ENCODE data around the gene MAP2K4. TPM values are rescaled to one million over a fixed set of nuclear protein-coding genes. Genes with fewer than 3 reads are reported as not detected.

Gene MAP2K4
- total and polyA plus RNA-seq, 12 donors, result 7.2 to 42.7 (median 33.0) TPM

DNA sequence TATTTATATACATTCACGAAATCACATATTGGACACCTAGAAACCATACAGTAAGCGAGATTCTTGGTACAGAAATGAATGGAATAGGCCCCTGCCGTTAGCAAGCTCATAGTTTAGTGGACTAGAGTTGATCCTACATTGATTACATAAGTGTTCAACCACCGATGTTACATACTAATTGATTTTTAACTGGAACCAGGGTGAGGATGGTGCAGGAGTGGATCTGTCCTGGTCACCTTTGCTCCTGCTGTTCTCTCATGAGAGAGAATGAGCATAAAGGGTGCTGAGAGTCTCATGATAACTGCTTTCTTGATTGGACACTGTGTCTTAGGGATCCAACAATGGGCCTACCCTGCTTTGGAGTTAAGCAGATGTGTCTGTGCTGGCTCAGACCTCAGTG is 13.9 kb downstream of the MAP2K4 start:
- 95 to 97% methylated on average over 4 of the region's 4 CpGs for WGBS, 2 donors
- intact Hi-C loops (cut with DNase I), result loop anchor here in 1 of 10 donors (1.0 kb wide), 1 partner anchor 16 kb away; no protein-coding TSS in a partner anchor
- H3K4me1 ChIP-seq, result peaks cover 0 to 46% (median 18%) of the 10 kb centered on the region in 9 donors
- TF ChIP-seq, protein P1, sequence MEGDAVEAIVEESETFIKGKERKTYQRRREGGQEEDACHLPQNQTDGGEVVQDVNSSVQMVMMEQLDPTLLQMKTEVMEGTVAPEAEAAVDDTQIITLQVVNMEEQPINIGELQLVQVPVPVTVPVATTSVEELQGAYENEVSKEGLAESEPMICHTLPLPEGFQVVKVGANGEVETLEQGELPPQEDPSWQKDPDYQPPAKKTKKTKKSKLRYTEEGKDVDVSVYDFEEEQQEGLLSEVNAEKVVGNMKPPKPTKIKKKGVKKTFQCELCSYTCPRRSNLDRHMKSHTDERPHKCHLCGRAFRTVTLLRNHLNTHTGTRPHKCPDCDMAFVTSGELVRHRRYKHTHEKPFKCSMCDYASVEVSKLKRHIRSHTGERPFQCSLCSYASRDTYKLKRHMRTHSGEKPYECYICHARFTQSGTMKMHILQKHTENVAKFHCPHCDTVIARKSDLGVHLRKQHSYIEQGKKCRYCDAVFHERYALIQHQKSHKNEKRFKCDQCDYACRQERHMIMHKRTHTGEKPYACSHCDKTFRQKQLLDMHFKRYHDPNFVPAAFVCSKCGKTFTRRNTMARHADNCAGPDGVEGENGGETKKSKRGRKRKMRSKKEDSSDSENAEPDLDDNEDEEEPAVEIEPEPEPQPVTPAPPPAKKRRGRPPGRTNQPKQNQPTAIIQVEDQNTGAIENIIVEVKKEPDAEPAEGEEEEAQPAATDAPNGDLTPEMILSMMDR (IDR thresholded peaks at IDR 0.05), result no peak
- H3K27ac ChIP-seq, result no peak overlapping the region
- no peaks in the 10 kb centered on the region for H3K9me3 ChIP-seq
- no peak overlapping the region for H3K4me3 ChIP-seq
- peaks cover 0 to 7% (median 0%) of the 10 kb centered on the region in 9 donors for H3K36me3 ChIP-seq
- H3K27me3 ChIP-seq, result no peaks in the 10 kb centered on the region
- ATAC-seq (peak in 1 of 8 donors; percentile 18), DNase-seq (no peak)

DNA sequence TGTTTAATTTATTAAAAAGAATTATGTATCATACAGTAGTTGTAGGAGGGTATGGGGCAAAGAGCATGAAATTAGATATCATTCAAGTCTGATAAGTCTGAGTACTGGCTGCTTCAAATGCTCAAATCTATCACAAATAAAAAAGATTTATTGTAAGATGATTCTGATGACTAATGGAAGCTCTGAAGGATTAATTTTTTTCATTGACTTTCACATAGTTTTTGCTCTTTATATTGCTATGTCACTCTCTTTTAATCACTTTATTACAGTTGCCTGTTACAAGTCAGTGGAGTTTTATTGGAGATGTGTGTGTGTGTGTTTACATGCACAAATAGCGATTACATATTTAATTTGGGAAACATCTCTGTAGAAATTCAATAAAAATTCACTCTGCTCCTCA is 15.0 kb downstream of the MAP2K4 start:
- WGBS, 2 donors, result 94 to 96% methylated on average over 1 of the region's 1 CpG
- DNase-seq (no peak), ATAC-seq (no peak)
- H3K36me3 ChIP-seq, result peaks cover 0 to 7% (median 0%) of the 10 kb centered on the region in 9 donors
- no peaks in the 10 kb centered on the region for H3K27me3 ChIP-seq
- H3K4me1 ChIP-seq, result peaks cover 0 to 42% (median 16%) of the 10 kb centered on the region in 9 donors
- TF ChIP-seq, protein P1 (IDR thresholded peaks at IDR 0.05), result no peak
- no peak overlapping the region for H3K4me3 ChIP-seq
- intact Hi-C loops (cut with DNase I), result no loop called here
- H3K27ac ChIP-seq, result no peak overlapping the region
- H3K9me3 ChIP-seq, result no peaks in the 10 kb centered on the region

DNA sequence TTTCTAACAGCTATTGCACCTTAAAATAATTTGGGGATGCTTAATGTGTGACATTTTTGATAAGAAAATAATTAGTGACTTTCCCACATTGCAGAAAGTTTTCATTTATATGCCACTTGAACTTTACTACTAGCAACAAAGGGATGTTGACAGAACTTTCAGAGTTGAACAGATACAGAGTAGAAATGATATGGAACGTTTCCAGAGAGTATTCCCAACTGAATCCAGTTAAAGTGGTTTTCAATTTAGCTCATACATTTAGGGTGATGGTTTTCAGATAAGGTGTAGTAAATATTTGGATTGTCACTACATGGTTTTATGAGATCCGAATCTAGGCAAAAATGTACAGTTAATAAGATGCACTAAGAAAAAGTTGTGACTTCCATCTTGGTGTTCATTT is 17.3 kb downstream of the MAP2K4 start:
- TF ChIP-seq, protein P1 (IDR thresholded peaks at IDR 0.05), result no peak
- no peak for DNase-seq
- peaks cover 0 to 48% (median 14%) of the 10 kb centered on the region in 9 donors for H3K4me1 ChIP-seq
- intact Hi-C loops (cut with DNase I), result no loop called here
- no peak overlapping the region for H3K27ac ChIP-seq
- peaks cover 0 to 7% (median 0%) of the 10 kb centered on the region in 9 donors for H3K36me3 ChIP-seq
- H3K4me3 ChIP-seq, result no peak overlapping the region
- no peaks in the 10 kb centered on the region for H3K9me3 ChIP-seq
- no peak for ATAC-seq
- no peaks in the 10 kb centered on the region for H3K27me3 ChIP-seq
- WGBS, 2 donors, result 20 to 31% methylated on average over 2 of the region's 2 CpGs

DNA sequence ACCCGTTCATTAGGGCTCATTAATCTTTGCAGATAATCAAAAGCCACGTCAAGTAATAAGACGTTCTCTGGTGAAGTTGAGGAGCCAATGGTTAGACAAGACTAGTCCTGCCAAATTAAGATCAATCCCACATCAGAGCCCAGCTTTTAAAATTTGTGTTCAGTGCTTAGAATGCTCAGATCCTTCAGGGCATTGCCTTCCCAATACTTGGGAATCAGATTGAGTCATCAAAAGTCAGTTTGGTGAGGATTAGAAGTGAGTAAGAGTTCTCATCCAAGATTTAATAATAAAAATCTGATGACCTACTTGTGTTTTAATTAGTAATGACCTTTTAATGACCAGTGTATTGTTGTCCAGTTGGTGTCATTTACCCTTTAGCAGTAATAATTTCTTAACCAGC is 19.8 kb downstream of the MAP2K4 start:
- DNase-seq, result no peak
- WGBS, 2 donors, result 61 to 63% methylated on average over 3 of the region's 3 CpGs
- H3K27ac ChIP-seq, result no peak overlapping the region
- peaks cover 0 to 56% (median 17%) of the 10 kb centered on the region in 9 donors for H3K4me1 ChIP-seq
- intact Hi-C loops (cut with DNase I), result no loop called here
- H3K9me3 ChIP-seq, result no peaks in the 10 kb centered on the region
- H3K36me3 ChIP-seq, result no peaks in the 10 kb centered on the region
- H3K4me3 ChIP-seq, result no peak overlapping the region
- TF ChIP-seq, protein P1 (IDR thresholded peaks at IDR 0.05), result no peak
- ATAC-seq, result no peak
- H3K27me3 ChIP-seq, result no peaks in the 10 kb centered on the region

Data from heart right ventricle (tissue), 16 donors.